Measurements from ENCODE around the gene NAT9.
A peak's percentile ranks its signal among the peaks of the same experiment; 100 is the strongest.

NAT9 gene

GRCh38 chr17:74819801-74820436 lies 43.8 kb upstream of the NAT9 start:
- Histone ChIP-seq H3K36me3 (ENCODE audit: control insufficient read depth, insufficient read depth, low read length) (no peaks in the 10 kb centered on the region), H2AK5ac (ENCODE audit: low read length) (no peak overlapping the region), H3K18ac (ENCODE audit: low read length) (no peak overlapping the region), H3K79me2 (ENCODE audit: control insufficient read depth, insufficient read depth, low read length) (no peaks in the 10 kb centered on the region), H3K27ac (ENCODE audit: low read depth, low read length) (no peak overlapping the region), H3K27me3 (ENCODE audit: insufficient read depth, low read length, poor library complexity) (no peaks in the 10 kb centered on the region), H3K79me1 (ENCODE audit: low read length) (no peaks in the 10 kb centered on the region), H4K8ac (ENCODE audit: low read depth, low read length) (no peak overlapping the region), H3K23ac (ENCODE audit: low read length) (no peak overlapping the region), H3K56ac (ENCODE audit: low read length) (no peak overlapping the region), H2BK15ac (replicated peaks; ENCODE audit: low read depth) (no peak overlapping the region), H3K4me2 (ENCODE audit: low read length) (no peak overlapping the region), H3K4me3 (ENCODE audit: low read length) (no peak overlapping the region), H4K5ac (ENCODE audit: low read length) (no peak overlapping the region), H3K4me1 (ENCODE audit: control insufficient read depth, low read depth, low read length) (peaks cover 2% of the 10 kb centered on the region), H3K4ac (ENCODE audit: low read depth, low read length) (no peak overlapping the region), H2BK120ac (ENCODE audit: low read depth, low read length) (no peak overlapping the region), H3K9ac (ENCODE audit: low read length) (no peak overlapping the region), H2BK5ac (ENCODE audit: low read length) (no peak overlapping the region)
- DNase-seq: no peak
- no CpG with 5 or more reads among the region's 16 CpGs for WGBS (ENCODE audit: extremely low coverage, insufficient coverage, low lambda C conversion rate)

GRCh38 chr17:74818291-74818938 lies 42.3 kb upstream of the NAT9 start:
- H3K9ac ChIP-seq (ENCODE audit: low read length): no peak overlapping the region
- no peak overlapping the region for H2BK5ac ChIP-seq (ENCODE audit: low read length)
- H3K27ac ChIP-seq (ENCODE audit: low read depth, low read length): no peak overlapping the region
- H3K4me3 ChIP-seq (ENCODE audit: low read length): no peak overlapping the region
- WGBS (ENCODE audit: extremely low coverage, insufficient coverage, low lambda C conversion rate): no CpG with 5 or more reads among the region's 16 CpGs
- H2AK5ac ChIP-seq (ENCODE audit: low read length): no peak overlapping the region
- H2BK120ac ChIP-seq (ENCODE audit: low read depth, low read length): no peak overlapping the region
- no peak overlapping the region for H3K56ac ChIP-seq (ENCODE audit: low read length)
- peak; percentile 73 for DNase-seq
- H3K4me2 ChIP-seq (ENCODE audit: low read length): no peak overlapping the region
- no peaks in the 10 kb centered on the region for H3K36me3 ChIP-seq (ENCODE audit: control insufficient read depth, insufficient read depth, low read length)
- H3K79me1 ChIP-seq (ENCODE audit: low read length): no peaks in the 10 kb centered on the region
- H3K4me1 ChIP-seq (ENCODE audit: control insufficient read depth, low read depth, low read length): peaks cover 2% of the 10 kb centered on the region
- H4K5ac ChIP-seq (ENCODE audit: low read length): no peak overlapping the region
- H3K23ac ChIP-seq (ENCODE audit: low read length): no peak overlapping the region
- H4K8ac ChIP-seq (ENCODE audit: low read depth, low read length): no peak overlapping the region
- H3K18ac ChIP-seq (ENCODE audit: low read length): no peak overlapping the region
- H3K27me3 ChIP-seq (ENCODE audit: insufficient read depth, low read length, poor library complexity): no peaks in the 10 kb centered on the region
- no peaks in the 10 kb centered on the region for H3K79me2 ChIP-seq (ENCODE audit: control insufficient read depth, insufficient read depth, low read length)
- H3K4ac ChIP-seq (ENCODE audit: low read depth, low read length): no peak overlapping the region
- no peak overlapping the region for H2BK15ac ChIP-seq (replicated peaks; ENCODE audit: low read depth)

- no peak overlapping the region for H2BK5ac ChIP-seq (ENCODE audit: low read length)
- DNase-seq: no peak
Measured at GRCh38 chr17:74816905-74817620, 40.9 kb upstream of the NAT9 start.

DNA sequence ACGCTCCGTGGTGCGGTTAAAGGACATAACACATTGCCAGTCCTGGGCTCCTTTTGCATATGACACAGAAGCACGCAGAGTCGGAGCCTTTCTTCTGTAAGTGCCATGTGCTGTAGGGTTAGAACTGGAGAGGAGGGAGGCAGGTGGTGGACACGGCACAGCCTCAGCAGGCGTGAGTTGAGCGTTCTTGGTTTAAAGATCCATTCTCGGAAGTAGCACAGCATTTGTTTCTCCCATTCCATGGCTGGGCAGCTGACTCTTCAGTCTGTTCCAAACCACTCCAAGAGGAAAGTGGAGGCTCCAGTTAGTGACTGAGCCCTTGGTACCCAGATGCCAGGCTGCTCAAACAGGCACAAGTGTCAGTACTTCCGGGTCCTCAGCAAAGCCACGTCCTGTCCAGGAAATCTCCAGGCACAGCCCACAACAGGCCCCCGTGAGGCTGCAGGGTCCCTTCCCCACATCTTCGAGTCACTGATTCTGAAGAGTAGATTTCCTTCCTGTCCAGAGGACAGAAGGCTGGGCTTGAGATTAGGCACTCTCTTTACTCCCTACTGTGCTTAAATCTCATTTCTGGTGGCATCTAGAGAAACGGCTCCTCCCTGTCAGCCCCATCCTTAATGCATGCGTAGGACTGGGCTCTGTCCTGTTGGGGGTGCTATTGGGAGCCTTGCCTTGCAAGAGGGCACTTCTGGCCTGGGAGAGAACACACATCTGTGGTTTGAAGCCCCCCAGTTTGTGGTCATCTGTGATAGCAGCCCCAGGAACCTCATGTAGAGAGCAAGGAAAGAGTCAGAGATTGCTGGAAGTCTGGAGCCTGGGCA lies 39.6 kb upstream of the NAT9 start:
- H3K27me3 ChIP-seq (ENCODE audit: insufficient read depth, low read length, poor library complexity): no peaks in the 10 kb centered on the region
- H3K36me3 ChIP-seq (ENCODE audit: control insufficient read depth, insufficient read depth, low read length): no peaks in the 10 kb centered on the region
- no peak overlapping the region for H4K8ac ChIP-seq (ENCODE audit: low read depth, low read length)
- H3K79me2 ChIP-seq (ENCODE audit: control insufficient read depth, insufficient read depth, low read length): no peaks in the 10 kb centered on the region
- no peak overlapping the region for H3K4me2 ChIP-seq (ENCODE audit: low read length)
- no peak overlapping the region for H2BK5ac ChIP-seq (ENCODE audit: low read length)
- peak; percentile 78 for DNase-seq
- no peak overlapping the region for H4K5ac ChIP-seq (ENCODE audit: low read length)
- H2AK5ac ChIP-seq (ENCODE audit: low read length): no peak overlapping the region
- no peak overlapping the region for H2BK120ac ChIP-seq (ENCODE audit: low read depth, low read length)
- H3K18ac ChIP-seq (ENCODE audit: low read length): no peak overlapping the region
- no peak overlapping the region for H3K9ac ChIP-seq (ENCODE audit: low read length)
- no peak overlapping the region for H3K27ac ChIP-seq (ENCODE audit: low read depth, low read length)
- H3K56ac ChIP-seq (ENCODE audit: low read length): no peak overlapping the region
- no peak overlapping the region for H3K23ac ChIP-seq (ENCODE audit: low read length)
- H3K4ac ChIP-seq (ENCODE audit: low read depth, low read length): no peak overlapping the region
- WGBS (ENCODE audit: extremely low coverage, insufficient coverage, low lambda C conversion rate): no CpG with 5 or more reads among the region's 15 CpGs
- H3K4me3 ChIP-seq (ENCODE audit: low read length): no peak overlapping the region
- no peaks in the 10 kb centered on the region for H3K79me1 ChIP-seq (ENCODE audit: low read length)
- H3K4me1 ChIP-seq (ENCODE audit: control insufficient read depth, low read depth, low read length): peaks cover 2% of the 10 kb centered on the region
- H2BK15ac ChIP-seq (replicated peaks; ENCODE audit: low read depth): no peak overlapping the region

More at GRCh38 chr17:74816905-74817620, 40.9 kb upstream of the NAT9 start:
- no peak overlapping the region for H2BK15ac ChIP-seq (replicated peaks; ENCODE audit: low read depth)
- no peaks in the 10 kb centered on the region for H3K27me3 ChIP-seq (ENCODE audit: insufficient read depth, low read length, poor library complexity)
- H3K36me3 ChIP-seq (ENCODE audit: control insufficient read depth, insufficient read depth, low read length): no peaks in the 10 kb centered on the region
- H4K5ac ChIP-seq (ENCODE audit: low read length): no peak overlapping the region
- H3K9ac ChIP-seq (ENCODE audit: low read length): no peak overlapping the region
- no peak overlapping the region for H3K4me2 ChIP-seq (ENCODE audit: low read length)
- H3K4me3 ChIP-seq (ENCODE audit: low read length): no peak overlapping the region
- no peak overlapping the region for H4K8ac ChIP-seq (ENCODE audit: low read depth, low read length)
- no peak overlapping the region for H3K18ac ChIP-seq (ENCODE audit: low read length)
- no peaks in the 10 kb centered on the region for H3K79me2 ChIP-seq (ENCODE audit: control insufficient read depth, insufficient read depth, low read length)
- H3K23ac ChIP-seq (ENCODE audit: low read length): no peak overlapping the region
- no peak overlapping the region for H2BK120ac ChIP-seq (ENCODE audit: low read depth, low read length)
- no peak overlapping the region for H3K4ac ChIP-seq (ENCODE audit: low read depth, low read length)
- no CpG with 5 or more reads among the region's 18 CpGs for WGBS (ENCODE audit: extremely low coverage, insufficient coverage, low lambda C conversion rate)
- H2AK5ac ChIP-seq (ENCODE audit: low read length): no peak overlapping the region
- no peaks in the 10 kb centered on the region for H3K79me1 ChIP-seq (ENCODE audit: low read length)
- H3K56ac ChIP-seq (ENCODE audit: low read length): no peak overlapping the region
- H3K4me1 ChIP-seq (ENCODE audit: control insufficient read depth, low read depth, low read length): peaks cover 2% of the 10 kb centered on the region
- no peak overlapping the region for H3K27ac ChIP-seq (ENCODE audit: low read depth, low read length)

DNA sequence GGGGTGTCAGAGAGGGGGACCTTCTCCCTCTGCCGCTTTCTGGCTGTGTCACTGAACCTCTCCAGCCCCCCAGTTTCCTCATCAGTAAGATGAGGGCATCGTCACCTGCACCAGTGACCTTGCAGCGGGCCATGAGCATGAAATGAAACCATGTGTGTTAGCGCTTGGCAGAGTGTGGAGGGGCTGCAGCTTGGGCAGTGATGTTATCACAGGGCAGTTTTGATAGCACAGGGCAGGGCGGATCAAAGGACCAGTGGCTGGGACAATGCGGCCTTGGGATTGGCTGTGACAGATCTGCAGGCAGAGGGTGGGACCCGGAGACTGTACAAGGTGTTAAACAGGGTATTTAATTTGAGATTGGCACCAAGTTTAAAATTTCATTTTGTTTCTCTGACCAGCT lies 38.9 kb upstream of the NAT9 start:
- Histone ChIP-seq H3K36me3 (ENCODE audit: control insufficient read depth, insufficient read depth, low read length) (no peaks in the 10 kb centered on the region), H2BK120ac (ENCODE audit: low read depth, low read length) (no peak overlapping the region), H4K8ac (ENCODE audit: low read depth, low read length) (no peak overlapping the region), H3K23ac (ENCODE audit: low read length) (no peak overlapping the region), H3K4me3 (ENCODE audit: low read length) (no peak overlapping the region), H3K27me3 (ENCODE audit: insufficient read depth, low read length, poor library complexity) (no peaks in the 10 kb centered on the region), H2BK15ac (replicated peaks; ENCODE audit: low read depth) (no peak overlapping the region), H4K5ac (ENCODE audit: low read length) (no peak overlapping the region), H2BK5ac (ENCODE audit: low read length) (no peak overlapping the region), H3K27ac (ENCODE audit: low read depth, low read length) (no peak overlapping the region), H2AK5ac (ENCODE audit: low read length) (no peak overlapping the region), H3K56ac (ENCODE audit: low read length) (no peak overlapping the region), H3K4me2 (ENCODE audit: low read length) (no peak overlapping the region), H3K18ac (ENCODE audit: low read length) (no peak overlapping the region), H3K79me1 (ENCODE audit: low read length) (no peaks in the 10 kb centered on the region), H3K4ac (ENCODE audit: low read depth, low read length) (no peak overlapping the region), H3K79me2 (ENCODE audit: control insufficient read depth, insufficient read depth, low read length) (no peaks in the 10 kb centered on the region), H3K9ac (ENCODE audit: low read length) (no peak overlapping the region), H3K4me1 (ENCODE audit: control insufficient read depth, low read depth, low read length) (peaks cover 2% of the 10 kb centered on the region)
- no CpG with 5 or more reads among the region's 7 CpGs for WGBS (ENCODE audit: extremely low coverage, insufficient coverage, low lambda C conversion rate)
- DNase-seq: no peak
